Bone marrow (tissue), 2 donors: ENCODE data around the gene RNPEPL1.
"Not testable (repeated sequence)": the region's sequence is repeated elsewhere in the genome, so short reads cannot be mapped to it uniquely, and the experiment has no call there.

ENCODE experiments used
- DNase-seq, 2 donors: peaks; one replicate each; lab custom pipeline; 2025; lab: John Stamatoyannopoulos, UW

Gene RNPEPL1

GRCh38 chr2:240539101-240539500 is 29.2 kb upstream of the RNPEPL1 start:
- not testable (repeated sequence) for DNase-seq

GRCh38 chr2:240539906-240540305 is 28.4 kb upstream of the RNPEPL1 start:
- DNase-seq = no peak

- DNase-seq = no peak
Measured at GRCh38 chr2:240551288-240551687, 17.0 kb upstream of the RNPEPL1 start.

- no peak for DNase-seq
Measured at GRCh38 chr2:240551811-240552210, 16.5 kb upstream of the RNPEPL1 start.

- no peak for DNase-seq
Measured at GRCh38 chr2:240553956-240554480, 14.3 kb upstream of the RNPEPL1 start.

GRCh38 chr2:240554767-240555493 is 13.4 kb upstream of the RNPEPL1 start:
- no peak for DNase-seq

GRCh38 chr2:240555541-240556250 is 12.6 kb upstream of the RNPEPL1 start:
- no peak for DNase-seq

- no peak for DNase-seq
Measured at GRCh38 chr2:240556553-240557100, 11.7 kb upstream of the RNPEPL1 start.

- DNase-seq = no peak
Measured at GRCh38 chr2:240557101-240557751, 11.1 kb upstream of the RNPEPL1 start.

GRCh38 chr2:240557808-240558207 is 10.5 kb upstream of the RNPEPL1 start, which contains the start of gene ANKMY1:
TSS of gene ANKMY1 (minus strand) at chr2:240557988. CDS start at chr2:240557335, 653 bp downstream.
- DNase-seq = no peak

GRCh38 chr2:240558236-240558761 is 10.0 kb upstream of the RNPEPL1 start:
- no peak for DNase-seq

- DNase-seq = no peak
Measured at GRCh38 chr2:240559286-240559685, 9.0 kb upstream of the RNPEPL1 start.

- DNase-seq = peak; percentile 45 to 87
Measured at GRCh38 chr2:240560084-240560479, 8.2 kb upstream of the RNPEPL1 start, which contains the start of gene DUSP28. TSS of gene DUSP28 (plus strand) at chr2:240560357. CDS start at chr2:240560685, 328 bp downstream.

- DNase-seq = peak; percentile 96 to 97
Measured at GRCh38 chr2:240560480-240561324, 7.6 kb upstream of the RNPEPL1 start.

GRCh38 chr2:240561325-240561971 is 6.8 kb upstream of the RNPEPL1 start:
- DNase-seq = peak in 1 of 2 donors; percentile 81

- not testable (repeated sequence) for DNase-seq
Measured at GRCh38 chr2:240563231-240563630, 5.1 kb upstream of the RNPEPL1 start.

GRCh38 chr2:240563951-240564560 is 4.2 kb upstream of the RNPEPL1 start:
- no peak for DNase-seq

GRCh38 chr2:240564561-240565332 is 3.5 kb upstream of the RNPEPL1 start:
- no peak for DNase-seq
